ENCODE data around the gene HACE1. TPM values are rescaled to one million over a fixed set of nuclear protein-coding genes. Genes with fewer than 3 reads are reported as not detected.
"Not testable (repeated sequence)": the region's sequence is repeated elsewhere in the genome, so short reads cannot be mapped to it uniquely, and the experiment has no call there.

Gene HACE1
- total RNA-seq, 1 donor from 2014 or later = 14.8 TPM

DNA sequence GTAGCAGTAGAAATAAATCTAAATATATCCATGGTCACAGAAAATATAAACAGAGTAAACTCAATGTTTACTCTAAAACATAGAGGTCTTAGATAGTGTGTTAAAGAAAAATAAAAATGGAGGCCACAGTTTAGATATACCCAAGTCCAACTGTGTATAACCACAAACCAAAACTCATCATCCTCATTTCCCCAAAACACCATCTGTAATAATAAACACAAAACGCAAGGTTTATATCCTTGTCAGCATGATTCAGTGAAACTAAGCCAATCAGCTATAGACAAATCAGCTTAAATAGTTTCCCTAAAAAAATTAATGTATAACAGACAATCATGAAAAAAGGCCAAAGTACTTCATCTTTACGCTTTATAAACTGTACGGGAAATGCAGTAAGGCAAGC is 2.7 kb upstream of the HACE1 start:
- intact Hi-C loops (cut with DNase I) = no loop called here
- no peak overlapping the region for H3K27ac ChIP-seq
- ATAC-seq (no peak), DNase-seq (no peak)
- H3K9me3 ChIP-seq = no peaks in the 10 kb centered on the region
- H3K4me3 ChIP-seq = no peak overlapping the region
- peaks cover 12% of the 10 kb centered on the region for H3K27me3 ChIP-seq
- H3K36me3 ChIP-seq = no peaks in the 10 kb centered on the region
- TF ChIP-seq, protein P1, sequence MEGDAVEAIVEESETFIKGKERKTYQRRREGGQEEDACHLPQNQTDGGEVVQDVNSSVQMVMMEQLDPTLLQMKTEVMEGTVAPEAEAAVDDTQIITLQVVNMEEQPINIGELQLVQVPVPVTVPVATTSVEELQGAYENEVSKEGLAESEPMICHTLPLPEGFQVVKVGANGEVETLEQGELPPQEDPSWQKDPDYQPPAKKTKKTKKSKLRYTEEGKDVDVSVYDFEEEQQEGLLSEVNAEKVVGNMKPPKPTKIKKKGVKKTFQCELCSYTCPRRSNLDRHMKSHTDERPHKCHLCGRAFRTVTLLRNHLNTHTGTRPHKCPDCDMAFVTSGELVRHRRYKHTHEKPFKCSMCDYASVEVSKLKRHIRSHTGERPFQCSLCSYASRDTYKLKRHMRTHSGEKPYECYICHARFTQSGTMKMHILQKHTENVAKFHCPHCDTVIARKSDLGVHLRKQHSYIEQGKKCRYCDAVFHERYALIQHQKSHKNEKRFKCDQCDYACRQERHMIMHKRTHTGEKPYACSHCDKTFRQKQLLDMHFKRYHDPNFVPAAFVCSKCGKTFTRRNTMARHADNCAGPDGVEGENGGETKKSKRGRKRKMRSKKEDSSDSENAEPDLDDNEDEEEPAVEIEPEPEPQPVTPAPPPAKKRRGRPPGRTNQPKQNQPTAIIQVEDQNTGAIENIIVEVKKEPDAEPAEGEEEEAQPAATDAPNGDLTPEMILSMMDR (IDR thresholded peaks at IDR 0.05) = no peak
- peaks cover 8% of the 10 kb centered on the region for H3K4me1 ChIP-seq

DNA sequence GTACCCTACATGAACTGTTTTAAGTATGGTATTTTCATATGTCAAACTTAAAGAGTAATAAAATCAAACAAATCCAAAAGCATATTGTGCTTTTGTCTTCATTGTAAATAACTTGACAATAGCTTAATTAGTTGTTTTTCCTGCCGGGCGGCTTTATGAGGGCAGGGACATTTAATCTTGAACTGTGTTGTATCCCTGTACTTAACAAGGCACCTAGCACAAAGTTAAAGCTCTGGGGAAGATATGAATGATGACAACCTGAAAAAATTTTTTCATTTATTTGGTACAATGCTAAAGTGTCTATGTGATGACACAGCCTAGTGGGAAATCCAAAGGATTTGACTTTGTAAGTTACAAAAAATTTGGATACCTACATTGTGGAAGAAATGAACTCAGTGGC is 502 bp upstream of the HACE1 start:
- Histone ChIP-seq H3K4me3 (peak overlapping the region; percentile 86), H3K36me3 (no peaks in the 10 kb centered on the region), H3K27me3 (peaks cover 5% of the 10 kb centered on the region), H3K9me3 (no peaks in the 10 kb centered on the region), H3K4me1 (peaks cover 8% of the 10 kb centered on the region), H3K27ac (peak overlapping the region; percentile 72)
- DNase-seq (no peak), ATAC-seq (no peak)
- TF ChIP-seq, protein P1 (IDR thresholded peaks at IDR 0.05) = no peak
- intact Hi-C loops (cut with DNase I) = no loop called here

DNA sequence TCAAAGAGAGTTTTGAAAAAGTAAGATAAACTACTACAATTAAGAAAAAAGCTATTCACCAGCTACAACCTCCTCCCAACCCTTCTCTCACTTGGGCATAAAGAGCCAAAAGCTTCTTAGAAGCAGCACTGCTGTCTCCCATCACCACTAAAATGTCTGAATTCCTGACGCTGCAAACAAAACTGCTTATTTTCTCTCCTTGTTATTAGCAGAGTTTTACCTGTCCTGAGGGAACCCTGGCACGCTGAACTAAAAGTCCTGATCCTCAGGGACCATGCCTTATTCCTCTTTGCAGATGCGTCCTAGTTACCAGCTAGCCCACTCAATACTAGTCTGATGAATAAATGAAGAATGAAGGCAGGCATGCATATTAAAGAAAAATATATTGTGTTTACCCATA is 1.1 kb downstream of the HACE1 start:
- Histone ChIP-seq H3K4me3 (peak overlapping the region; percentile 86), H3K27ac (no peak overlapping the region), H3K36me3 (no peaks in the 10 kb centered on the region), H3K9me3 (no peaks in the 10 kb centered on the region), H3K4me1 (peaks cover 8% of the 10 kb centered on the region), H3K27me3 (no peaks in the 10 kb centered on the region)
- TF ChIP-seq, protein P1 (IDR thresholded peaks at IDR 0.05) = no peak
- DNase-seq (no peak), ATAC-seq (no peak)
- intact Hi-C loops (cut with DNase I) = no loop called here

DNA sequence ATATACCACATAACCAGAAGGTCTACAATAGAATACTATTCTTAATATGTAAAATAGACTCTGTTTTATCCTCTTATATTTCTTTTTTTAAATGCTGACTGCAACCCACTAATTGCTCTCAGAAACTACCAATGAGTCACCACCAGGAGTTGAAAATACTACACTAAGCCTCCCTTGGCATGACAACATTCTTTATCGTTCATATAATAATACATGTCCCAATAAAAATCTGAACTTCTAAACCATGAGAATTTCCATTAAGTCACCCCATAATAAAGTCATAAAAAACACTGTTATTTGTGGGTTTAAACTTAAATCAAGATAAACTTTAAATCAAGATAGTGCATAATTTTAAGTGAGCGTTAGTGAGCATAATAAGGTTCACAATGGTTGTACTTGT is 4.2 kb downstream of the HACE1 start:
- Histone ChIP-seq H3K4me1 (peaks cover 8% of the 10 kb centered on the region), H3K4me3 (no peak overlapping the region), H3K9me3 (no peaks in the 10 kb centered on the region), H3K27ac (no peak overlapping the region), H3K27me3 (no peaks in the 10 kb centered on the region), H3K36me3 (peaks cover 2% of the 10 kb centered on the region)
- TF ChIP-seq, protein P1 (IDR thresholded peaks at IDR 0.05) = no peak
- intact Hi-C loops (cut with DNase I) = no loop called here
- ATAC-seq (no peak), DNase-seq (no peak)

DNA sequence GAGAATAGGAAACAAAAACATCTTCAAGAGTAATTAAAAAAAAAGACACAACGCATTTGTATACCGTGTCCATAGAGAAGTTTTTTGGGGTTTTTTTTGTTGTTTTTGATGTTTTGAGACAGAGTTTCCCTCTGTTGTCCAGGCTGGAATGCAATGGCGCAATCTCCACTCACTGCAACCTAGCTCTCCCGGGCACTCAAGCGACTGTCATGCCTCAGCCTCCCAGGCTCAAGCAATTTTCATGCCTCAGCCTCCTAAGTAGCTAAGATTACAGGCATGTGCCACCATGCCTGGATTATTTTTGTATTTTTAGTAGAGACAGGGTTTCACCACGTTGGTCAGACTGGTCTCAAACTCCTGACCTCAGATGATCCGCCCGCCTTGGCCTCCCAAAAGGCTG is 12.0 kb downstream of the HACE1 start:
- H3K27me3 ChIP-seq; H3K9me3 ChIP-seq; intact Hi-C loops (cut with DNase I); H3K4me3 ChIP-seq; DNase-seq; ATAC-seq; H3K27ac ChIP-seq; H3K4me1 ChIP-seq: not testable (repeated sequence)
- H3K36me3 ChIP-seq = peaks cover 23% of the 10 kb centered on the region

DNA sequence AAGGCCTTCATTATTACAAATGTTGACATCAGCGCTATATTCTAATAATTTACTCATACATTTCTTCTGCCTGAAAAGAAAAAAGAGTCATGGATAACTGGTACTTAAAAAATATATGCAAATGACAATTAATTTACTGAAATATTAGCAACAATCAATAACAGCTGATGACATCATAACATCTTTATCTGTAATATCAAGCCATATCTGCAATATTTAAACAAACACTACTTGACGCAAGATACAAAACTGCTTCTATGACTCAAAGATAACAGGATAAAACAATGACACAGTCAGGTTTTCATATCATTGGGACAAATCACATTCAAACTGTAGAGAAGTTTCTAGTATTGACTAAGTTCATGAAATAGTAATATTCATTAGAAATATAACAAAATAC is 16.5 kb downstream of the HACE1 start:
- intact Hi-C loops (cut with DNase I) = no loop called here
- Histone ChIP-seq H3K27me3 (no peaks in the 10 kb centered on the region), H3K4me3 (no peak overlapping the region), H3K4me1 (no peaks in the 10 kb centered on the region), H3K9me3 (no peaks in the 10 kb centered on the region), H3K36me3 (peaks cover 19% of the 10 kb centered on the region), H3K27ac (no peak overlapping the region)
- TF ChIP-seq, protein P1 (IDR thresholded peaks at IDR 0.05) = no peak
- DNase-seq (no peak), ATAC-seq (no peak)
